CD4-positive, alpha-beta T cell treated with Interleukin-17A for 4 hours (primary cell): ENCODE results near the gene PHACTR4.
"Not testable (repeated sequence)": the region's sequence is repeated elsewhere in the genome, so short reads cannot be mapped to it uniquely, and the experiment has no call there.

Source experiments
- DNase-seq: peaks from one replicate; pipeline ENCODE4 v3.0.0-alpha.2; 2020; ENCODE audit warnings: mixed read lengths

The PHACTR4 gene

DNA sequence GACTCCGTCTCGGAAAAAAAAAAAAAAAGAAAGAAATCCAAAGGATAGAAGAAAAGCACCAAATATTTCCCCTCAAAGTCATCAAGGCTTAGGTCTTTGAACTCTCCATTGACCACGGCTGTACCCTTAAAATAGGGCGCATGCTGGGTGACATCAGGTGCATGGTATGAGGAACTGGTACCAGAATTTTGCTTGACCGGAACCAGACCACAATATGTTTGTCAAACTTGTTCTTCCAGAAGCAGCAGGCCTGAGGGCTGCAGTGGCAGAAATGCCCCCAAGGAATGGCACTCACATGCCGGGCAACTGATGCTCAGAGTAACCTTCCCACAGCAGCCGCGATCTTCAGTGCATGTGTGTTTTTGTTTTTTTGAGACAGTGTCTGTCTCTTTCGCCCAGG, 157.3 kb downstream of the PHACTR4 start:
- DNase-seq = no peak

DNA sequence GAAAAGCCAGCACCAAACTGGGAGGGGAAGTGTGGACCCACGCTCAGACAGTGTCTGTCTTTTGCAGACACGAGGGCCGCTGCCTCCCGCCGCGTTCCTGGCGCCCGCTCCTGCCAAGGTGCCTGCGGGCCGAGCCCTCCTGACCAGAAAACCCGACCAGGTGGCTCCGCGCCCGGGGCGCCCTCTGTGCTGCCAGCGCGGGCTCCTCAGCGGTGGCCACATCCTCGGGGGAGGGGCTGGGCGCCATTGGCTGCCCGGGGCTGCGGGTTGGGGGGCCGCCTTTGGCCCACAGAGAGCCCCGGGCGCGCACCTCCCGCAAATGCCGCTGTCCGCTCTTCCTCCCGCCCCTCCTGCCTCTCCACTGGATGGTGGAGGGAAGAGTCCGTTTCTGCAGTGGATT, 160.9 kb downstream of the PHACTR4 start:
- DNase-seq = no peak

DNA sequence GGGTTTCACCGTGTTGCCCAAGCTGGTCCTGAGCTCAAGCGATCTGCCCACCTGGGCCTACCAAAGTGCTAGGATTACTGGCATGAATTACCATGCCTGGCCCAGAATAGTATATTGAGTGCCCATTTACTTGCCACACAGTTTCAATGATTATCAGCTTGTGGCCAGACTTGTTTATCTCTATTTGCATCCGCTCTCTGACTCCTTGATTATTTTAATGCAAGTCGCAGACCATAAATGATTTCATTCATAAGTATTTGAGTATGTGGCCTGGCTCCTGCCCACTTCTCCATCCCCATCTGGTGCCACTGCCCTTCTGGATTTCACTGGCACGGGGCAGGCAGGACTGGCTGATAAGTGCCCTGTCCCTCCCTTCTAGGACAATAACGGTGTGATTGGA, 165.1 kb downstream of the PHACTR4 start:
- no peak for DNase-seq

DNA sequence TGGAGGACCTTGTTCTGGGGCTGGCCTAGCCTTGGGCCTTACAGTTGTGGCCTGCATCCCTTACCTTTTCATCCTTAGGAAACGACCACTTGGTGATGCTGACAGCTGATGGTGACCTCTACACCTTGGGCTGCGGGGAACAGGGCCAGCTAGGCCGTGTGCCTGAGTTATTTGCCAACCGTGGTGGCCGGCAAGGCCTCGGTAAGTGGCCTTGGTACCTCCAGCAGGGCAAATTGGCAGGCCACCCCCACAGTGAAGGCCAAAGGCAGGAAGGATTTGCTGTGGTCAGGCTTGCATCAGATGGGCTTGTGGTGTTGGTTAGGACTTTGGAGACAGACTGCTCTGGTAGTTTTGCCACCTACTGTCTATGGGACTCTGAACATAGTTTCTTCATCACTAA, 165.6 kb downstream of the PHACTR4 start:
- no peak for DNase-seq

DNA sequence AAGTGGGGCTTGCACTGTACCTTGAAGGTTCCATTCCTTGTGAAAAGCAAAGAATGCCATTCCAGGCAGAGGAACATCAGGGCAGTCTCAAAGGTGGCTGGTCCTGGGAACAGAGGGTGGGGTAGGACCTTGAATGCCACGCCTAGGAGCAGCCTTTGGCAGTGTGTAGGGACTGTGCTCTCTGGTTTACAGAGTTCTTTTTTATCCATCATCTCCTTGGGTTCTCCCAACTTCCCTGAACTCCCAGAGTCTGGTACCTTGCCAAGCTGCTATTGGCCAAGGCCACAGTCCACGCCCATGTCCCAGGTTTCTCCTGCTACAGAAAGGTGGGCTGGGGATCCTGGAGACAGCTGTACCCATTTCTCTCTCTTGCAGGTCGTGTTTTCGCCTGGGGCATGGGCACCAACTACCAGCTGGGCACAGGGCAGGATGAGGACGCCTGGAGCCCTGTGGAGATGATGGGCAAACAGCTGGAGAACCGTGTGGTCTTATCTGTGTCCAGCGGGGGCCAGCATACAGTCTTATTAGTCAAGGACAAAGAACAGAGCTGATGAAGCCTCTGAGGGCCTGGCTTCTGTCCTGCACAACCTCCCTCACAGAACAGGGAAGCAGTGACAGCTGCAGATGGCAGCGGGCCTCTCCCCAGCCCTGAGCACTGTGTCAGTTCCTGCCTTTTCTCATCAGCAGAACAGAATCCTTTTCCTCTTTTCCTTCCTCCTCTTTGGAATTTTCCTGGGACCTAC, 168.1 kb downstream of the PHACTR4 start:
- no peak for DNase-seq

DNA sequence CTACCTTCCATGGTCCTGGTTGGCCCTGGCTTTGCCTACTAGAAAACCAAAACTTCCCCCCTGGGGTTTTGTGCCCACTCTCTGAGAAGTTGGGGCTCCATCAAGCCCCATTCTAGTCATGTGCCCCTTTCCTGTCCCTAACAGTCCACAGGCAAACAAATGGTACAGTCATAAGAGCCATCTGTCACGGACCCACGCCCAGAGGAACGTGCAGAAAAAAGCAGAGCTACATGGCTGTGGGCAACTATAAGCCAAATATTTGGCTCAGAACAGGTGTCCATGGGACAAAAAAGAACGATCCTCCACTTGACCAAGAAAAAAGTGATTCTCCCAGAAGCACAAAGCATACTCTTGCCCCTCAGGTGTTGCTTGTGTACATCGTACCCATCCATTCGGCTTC, 168.7 kb downstream of the PHACTR4 start:
- DNase-seq = no peak

DNA sequence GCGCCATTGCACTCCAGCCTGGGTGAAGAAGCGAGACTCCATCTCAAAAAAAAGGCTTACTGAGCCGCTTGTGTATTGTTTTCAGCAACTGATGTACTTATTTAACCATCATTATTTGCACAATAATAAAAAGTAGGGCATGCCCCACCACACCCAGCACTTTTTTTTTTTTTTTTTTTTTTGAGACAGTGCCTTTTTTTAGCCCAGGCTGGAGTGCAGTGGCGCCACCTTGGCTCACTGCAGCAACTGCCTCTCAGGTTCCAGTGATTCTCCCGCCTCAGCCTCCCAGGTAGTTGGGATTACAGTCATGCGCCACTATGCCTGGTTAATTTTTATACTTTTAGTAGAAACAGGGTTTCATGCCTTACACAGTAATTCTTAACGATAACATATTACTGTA, 171.1 kb downstream of the PHACTR4 start:
- DNase-seq = no peak

DNA sequence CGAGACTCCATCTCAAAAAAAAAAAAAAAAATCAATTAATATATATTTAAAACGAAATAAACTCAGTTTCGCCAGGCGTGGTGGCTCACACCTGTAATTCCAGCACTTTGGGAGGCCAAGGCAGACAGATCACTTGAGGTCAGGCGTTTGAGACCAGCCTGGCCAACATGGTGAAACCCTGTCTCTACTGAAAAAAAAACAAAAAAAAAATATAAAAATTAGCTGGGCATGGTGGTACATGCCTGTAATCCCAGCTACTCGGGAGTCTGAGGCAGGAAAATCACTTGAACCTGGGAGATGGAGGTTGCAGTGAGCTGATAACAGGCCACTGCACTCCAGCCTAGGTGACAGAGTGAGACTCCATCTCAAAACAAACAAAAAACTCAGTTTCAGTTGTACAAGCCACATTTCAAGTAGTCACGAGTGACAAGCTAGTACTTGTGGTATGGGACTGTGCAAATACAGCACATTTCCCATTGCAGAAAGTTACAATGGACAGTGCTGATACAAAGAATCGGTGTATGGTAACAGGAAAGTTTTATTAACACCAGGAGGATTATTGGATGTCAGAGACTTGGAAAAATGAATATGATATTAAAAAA, 172.0 kb downstream of the PHACTR4 start:
- DNase-seq = not testable (repeated sequence)

DNA sequence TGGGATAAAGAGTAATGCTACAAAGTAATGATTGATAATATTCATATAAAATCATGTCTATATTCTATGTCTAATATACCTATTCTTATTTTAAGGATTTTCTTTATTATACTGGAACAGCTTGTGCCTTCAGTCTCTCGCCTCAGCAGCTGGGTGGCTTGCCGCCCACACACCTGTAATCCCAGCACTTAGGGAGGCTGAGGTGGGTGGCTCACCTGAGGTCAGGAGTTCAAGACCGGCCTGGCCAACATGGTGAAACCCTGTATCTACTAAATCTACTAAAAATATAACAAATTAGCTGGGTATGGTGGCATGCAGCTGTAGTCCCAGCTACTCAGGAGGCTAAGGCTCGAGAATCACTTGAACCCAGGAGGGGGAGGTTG, 175.7 kb downstream of the PHACTR4 start:
- no peak for DNase-seq

DNA sequence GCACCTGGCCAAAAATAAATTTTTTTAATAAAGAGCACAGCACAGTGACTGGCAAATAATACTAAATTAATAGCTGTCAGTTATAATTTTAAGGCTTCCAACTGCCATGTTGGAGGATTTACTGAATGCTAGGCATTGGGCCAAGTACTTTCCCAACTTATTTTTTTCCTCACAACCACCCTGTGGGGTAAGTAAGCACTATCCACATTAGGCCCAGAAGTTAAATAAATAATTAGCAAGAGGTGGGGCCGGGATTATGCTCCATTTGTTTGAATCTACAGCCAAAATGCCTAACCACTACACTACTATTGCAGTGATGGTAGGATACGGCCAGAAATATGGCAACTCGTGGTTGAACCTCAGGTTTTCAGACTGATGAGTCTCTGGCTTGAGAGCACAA, 178.8 kb downstream of the PHACTR4 start:
- no peak for DNase-seq
